ENCODE data around the gene HK1. TPM values are rescaled to one million over a fixed set of nuclear protein-coding genes. Genes with fewer than 3 reads are reported as not detected.
"Not testable (repeated sequence)": the region's sequence is repeated elsewhere in the genome, so short reads cannot be mapped to it uniquely, and the experiment has no call there.

Gene HK1
- total and polyA plus RNA-seq, 12 donors = 18.4 to 79.3 (median 45.1) TPM

DNA sequence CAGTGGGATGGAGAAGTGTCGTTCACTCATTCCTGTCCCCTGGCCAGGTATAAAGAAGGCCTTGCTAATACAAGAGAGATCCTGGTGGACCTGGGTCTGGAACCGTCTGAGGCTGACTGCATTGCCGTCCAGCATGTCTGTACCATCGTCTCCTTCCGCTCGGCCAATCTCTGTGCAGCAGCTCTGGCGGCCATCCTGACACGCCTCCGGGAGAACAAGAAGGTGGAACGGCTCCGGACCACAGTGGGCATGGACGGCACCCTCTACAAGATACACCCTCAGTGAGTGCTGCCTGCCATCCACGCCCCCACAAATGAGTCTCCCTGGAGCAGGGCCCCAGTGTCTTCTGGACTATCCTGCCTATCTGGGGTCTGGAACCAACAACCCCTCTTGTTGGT, 31.0 kb upstream of the HK1 start:
- no peak for DNase-seq
- Histone ChIP-seq H3K4me1 (replicated peaks in 1 of 2) (no peaks in the 10 kb centered on the region), H3K4me3 (no peak overlapping the region), H3K36me3 (replicated peaks in 1 of 2) (no peaks in the 10 kb centered on the region), H3K27ac (no peak overlapping the region), H3K27me3 (no peaks in the 10 kb centered on the region), H3K9me3 (replicated peaks in 1 of 3) (no peaks in the 10 kb centered on the region)
- WGBS, 4 donors = 86 to 96% (median 93%) methylated on average over 13 of the region's 13 CpGs
- TF ChIP-seq POLR2A (IDR thresholded peaks at IDR 0.05) = no peak
- TF ChIP-seq, protein P1, sequence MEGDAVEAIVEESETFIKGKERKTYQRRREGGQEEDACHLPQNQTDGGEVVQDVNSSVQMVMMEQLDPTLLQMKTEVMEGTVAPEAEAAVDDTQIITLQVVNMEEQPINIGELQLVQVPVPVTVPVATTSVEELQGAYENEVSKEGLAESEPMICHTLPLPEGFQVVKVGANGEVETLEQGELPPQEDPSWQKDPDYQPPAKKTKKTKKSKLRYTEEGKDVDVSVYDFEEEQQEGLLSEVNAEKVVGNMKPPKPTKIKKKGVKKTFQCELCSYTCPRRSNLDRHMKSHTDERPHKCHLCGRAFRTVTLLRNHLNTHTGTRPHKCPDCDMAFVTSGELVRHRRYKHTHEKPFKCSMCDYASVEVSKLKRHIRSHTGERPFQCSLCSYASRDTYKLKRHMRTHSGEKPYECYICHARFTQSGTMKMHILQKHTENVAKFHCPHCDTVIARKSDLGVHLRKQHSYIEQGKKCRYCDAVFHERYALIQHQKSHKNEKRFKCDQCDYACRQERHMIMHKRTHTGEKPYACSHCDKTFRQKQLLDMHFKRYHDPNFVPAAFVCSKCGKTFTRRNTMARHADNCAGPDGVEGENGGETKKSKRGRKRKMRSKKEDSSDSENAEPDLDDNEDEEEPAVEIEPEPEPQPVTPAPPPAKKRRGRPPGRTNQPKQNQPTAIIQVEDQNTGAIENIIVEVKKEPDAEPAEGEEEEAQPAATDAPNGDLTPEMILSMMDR (IDR thresholded peaks at IDR 0.05) = no peak
- intact Hi-C loops (cut with DNase I) = no loop called here

DNA sequence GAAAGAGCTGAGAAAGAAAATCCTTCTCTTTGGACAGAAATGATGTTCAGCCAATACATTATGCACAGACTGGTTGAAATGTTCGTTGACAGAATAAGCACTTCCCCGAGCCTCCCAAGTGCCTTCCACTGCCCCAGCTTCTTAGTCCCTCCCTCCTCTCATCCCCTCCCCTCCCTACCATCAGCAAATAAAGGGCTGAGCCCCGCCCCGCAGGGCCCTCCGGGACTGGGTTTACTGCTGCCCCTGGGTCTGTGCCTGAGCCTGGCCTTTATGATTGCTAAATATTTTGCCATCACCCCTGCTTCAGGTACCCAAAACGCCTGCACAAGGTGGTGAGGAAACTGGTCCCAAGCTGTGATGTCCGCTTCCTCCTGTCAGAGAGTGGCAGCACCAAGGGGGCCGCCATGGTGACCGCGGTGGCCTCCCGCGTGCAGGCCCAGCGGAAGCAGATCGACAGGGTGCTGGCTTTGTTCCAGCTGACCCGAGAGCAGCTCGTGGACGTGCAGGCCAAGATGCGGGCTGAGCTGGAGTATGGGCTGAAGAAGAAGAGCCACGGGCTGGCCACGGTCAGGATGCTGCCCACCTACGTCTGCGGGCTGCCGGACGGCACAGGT, 30.1 kb upstream of the HK1 start:
- intact Hi-C loops (cut with DNase I) = no loop called here
- H3K4me1 ChIP-seq (replicated peaks in 1 of 2) = no peaks in the 10 kb centered on the region

DNA sequence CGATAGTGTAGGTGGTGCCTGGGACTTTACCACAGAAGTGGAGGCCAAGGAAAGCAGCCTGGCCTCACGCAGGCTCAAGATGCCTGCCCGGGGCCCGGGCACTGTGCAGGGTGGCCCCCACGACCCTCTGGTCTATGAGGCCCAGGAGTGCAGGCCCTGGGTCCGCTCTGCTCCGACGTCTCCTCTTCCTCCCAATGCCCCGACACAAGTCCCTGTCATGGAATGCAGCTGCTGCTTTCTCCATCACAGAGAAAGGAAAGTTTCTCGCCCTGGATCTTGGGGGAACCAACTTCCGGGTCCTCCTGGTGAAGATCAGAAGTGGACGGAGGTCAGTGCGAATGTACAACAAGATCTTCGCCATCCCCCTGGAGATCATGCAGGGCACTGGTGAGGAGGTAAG, 28.3 kb upstream of the HK1 start:
- no peak for DNase-seq
- intact Hi-C loops (cut with DNase I) = no loop called here
- Histone ChIP-seq H3K9me3 (replicated peaks in 1 of 3) (no peaks in the 10 kb centered on the region), H3K27ac (no peak overlapping the region), H3K4me3 (no peak overlapping the region), H3K4me1 (replicated peaks in 1 of 2) (no peaks in the 10 kb centered on the region), H3K36me3 (replicated peaks in 1 of 2) (no peaks in the 10 kb centered on the region), H3K27me3 (no peaks in the 10 kb centered on the region)
- TF ChIP-seq POLR2A (IDR thresholded peaks at IDR 0.05) = no peak
- TF ChIP-seq, protein P1 (IDR thresholded peaks at IDR 0.05) = no peak
- WGBS, 4 donors = 88 to 99% (median 95%) methylated on average over 5 to 14 of the region's 14 CpGs

More for the DNA sequence above, 30.1 kb upstream of the HK1 start:
- no peak for TF ChIP-seq POLR2A (IDR thresholded peaks at IDR 0.05)
- TF ChIP-seq, protein P1 (IDR thresholded peaks at IDR 0.05) = no peak
- Histone ChIP-seq H3K9me3 (replicated peaks in 1 of 3) (no peaks in the 10 kb centered on the region), H3K27me3 (no peaks in the 10 kb centered on the region), H3K4me3 (no peak overlapping the region), H3K27ac (no peak overlapping the region), H3K36me3 (replicated peaks in 1 of 2) (no peaks in the 10 kb centered on the region)
- no peak for DNase-seq
- 89 to 94% (median 90%) methylated on average over 22 to 24 of the region's 24 CpGs for WGBS, 4 donors

DNA sequence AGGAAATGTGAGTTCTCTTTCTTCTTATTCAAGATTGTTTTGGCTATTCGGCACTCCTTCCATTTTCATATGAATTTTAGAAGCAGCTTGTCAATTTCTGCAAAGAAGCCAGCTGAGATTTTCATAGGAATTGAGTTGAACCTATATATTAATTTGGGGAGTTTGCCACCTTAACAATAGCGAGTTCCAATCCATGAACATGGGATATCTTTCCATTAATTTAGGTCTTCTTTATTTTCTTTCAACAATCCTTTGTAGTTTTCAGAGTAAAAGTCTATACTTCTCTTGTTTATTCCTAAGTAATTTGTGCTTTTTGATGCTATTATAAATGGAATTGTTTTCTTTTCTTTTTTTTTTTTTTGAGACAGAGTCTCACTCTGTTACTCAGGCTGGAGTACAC, 26.9 kb upstream of the HK1 start:
- H3K36me3 ChIP-seq (replicated peaks in 1 of 2); DNase-seq; H3K4me3 ChIP-seq; intact Hi-C loops (cut with DNase I); H3K9me3 ChIP-seq (replicated peaks in 1 of 3); H3K4me1 ChIP-seq (replicated peaks in 1 of 2); H3K27ac ChIP-seq; H3K27me3 ChIP-seq: not testable (repeated sequence)
- 93 to 95% (median 94%) methylated on average over 2 of the region's 2 CpGs for WGBS, 4 donors

DNA sequence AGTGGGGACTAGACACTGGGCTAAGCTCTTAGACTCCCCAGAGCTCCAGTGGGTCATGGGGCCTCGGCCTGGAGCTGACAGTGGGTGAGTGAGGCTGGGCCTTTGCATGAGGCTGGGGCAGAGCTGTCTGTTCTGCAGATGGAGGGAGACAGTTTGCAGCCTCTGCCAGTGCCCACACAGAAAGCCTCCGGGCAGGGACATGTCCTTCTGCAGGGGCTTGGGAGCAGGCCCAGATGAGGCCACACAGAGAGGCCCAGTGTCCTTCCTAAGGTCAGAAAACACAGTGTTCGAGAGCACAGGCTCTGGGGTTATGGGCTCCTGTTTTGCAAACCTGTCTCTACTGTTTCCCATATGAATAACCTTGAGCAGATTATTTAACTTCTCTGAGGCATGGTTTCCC, 25.1 kb upstream of the HK1 start:
- intact Hi-C loops (cut with DNase I) = no loop called here
- Histone ChIP-seq H3K27me3 (no peaks in the 10 kb centered on the region), H3K4me3 (no peak overlapping the region), H3K27ac (no peak overlapping the region), H3K4me1 (replicated peaks in 1 of 2) (peaks cover 4 to 5% of the 10 kb centered on the region in 2 donors), H3K9me3 (replicated peaks in 1 of 3) (no peaks in the 10 kb centered on the region), H3K36me3 (replicated peaks in 1 of 2) (no peaks in the 10 kb centered on the region)
- TF ChIP-seq, protein P1 (IDR thresholded peaks at IDR 0.05) = no peak
- TF ChIP-seq POLR2A (IDR thresholded peaks at IDR 0.05) = no peak
- no peak for DNase-seq
- WGBS, 4 donors = 54 to 100% (median 74%) methylated on average over 1 to 3 of the region's 3 CpGs

All from adrenal gland (tissue), 12 donors.